Measurements from ENCODE around the gene NUDT21. TPM values are rescaled to one million over a fixed set of nuclear protein-coding genes. Genes with fewer than 3 reads are reported as not detected.

The NUDT21 gene
- total and polyA plus RNA-seq, 2 of the 4 experiments (the other 2 are of a cell fraction) = 52.4 to 166 TPM

GRCh38 chr16:56436258-56436657, 14.9 kb downstream of the NUDT21 start:
- H3K56ac ChIP-seq (ENCODE audit: extremely low read depth, insufficient read depth, low read length) = no peak overlapping the region
- H3K18ac ChIP-seq (ENCODE audit: low read depth, low read length) = no peak overlapping the region
- H3K9ac ChIP-seq (ENCODE audit: low read depth, low read length) = no peak overlapping the region
- no peak overlapping the region for H2AFZ ChIP-seq (replicated peaks; ENCODE audit: low read length, poor library complexity)
- peaks cover 9% of the 10 kb centered on the region; the same call in 1 of the 2 replicates for H4K20me1 ChIP-seq (ENCODE audit: insufficient read depth, low read length)
- no peak overlapping the region for H3K23ac ChIP-seq (ENCODE audit: low read depth, low read length)
- no peak overlapping the region for H3K14ac ChIP-seq (replicated peaks; ENCODE audit: low read depth, low read length)
- H3K4me2 ChIP-seq (ENCODE audit: low read depth, low read length) = no peak overlapping the region
- intact Hi-C loops (cut with micrococcal nuclease) (no loop called here), dilution Hi-C loops (cut with HindIII; ENCODE audit: low sequenced_read_pairs, unreplicated experiment) (no loop called here), in situ Hi-C loops (cut with MboI; ENCODE audit: low sequenced_read_pairs) (no loop called here)
- peaks cover 28% of the 10 kb centered on the region for H3K36me3 ChIP-seq (ENCODE audit: control insufficient read depth, insufficient read depth, low read length)
- H3K9me1 ChIP-seq (ENCODE audit: insufficient read depth, low read length) = peaks cover 10% of the 10 kb centered on the region; the same call in 1 of the 2 replicates
- H3K27ac ChIP-seq (ENCODE audit: insufficient read depth, low read length) = no peak overlapping the region
- H2AK5ac ChIP-seq (ENCODE audit: low read depth, low read length) = no peak overlapping the region
- no peaks in the 10 kb centered on the region for H3K9me3 ChIP-seq (ENCODE audit: control insufficient read depth, insufficient read depth, low read length)
- H2BK120ac ChIP-seq (ENCODE audit: low read depth, low read length) = no peak overlapping the region
- no peak overlapping the region for H2BK15ac ChIP-seq (ENCODE audit: low read depth, low read length)
- BruUV-seq (replicated peaks) = no TSS peak
- no peak overlapping the region for H2AK9ac ChIP-seq (replicated peaks; ENCODE audit: low read depth, low read length, poor library complexity)
- no peak overlapping the region for H4K5ac ChIP-seq (ENCODE audit: low read depth, low read length)
- H4K8ac ChIP-seq (ENCODE audit: low read depth in 2 of 2, low read length in 2 of 2) = no peak overlapping the region
- H3K4me3 ChIP-seq (ENCODE audit: insufficient read depth, low read depth, low read length) = no peak overlapping the region
- H3K4ac ChIP-seq (ENCODE audit: low read depth, low read length) = no peak overlapping the region
- no peak overlapping the region for H4K91ac ChIP-seq (ENCODE audit: insufficient read depth, low read depth, low read length)
- TF ChIP-seq RFX5 (IDR thresholded peaks at IDR 0.05; ENCODE audit: low read depth, low read length) = no peak
- peaks cover 18 to 21% of the 10 kb centered on the region in 2 experiments for H3K79me1 ChIP-seq (ENCODE audit: low read depth in 1 of 2, low read length in 2 of 2)
- ChIA-PET CTCF (interaction anchor here (0.6 kb wide), 1 partner anchor 23 kb away, joined by 3 read pairs; no protein-coding TSS in a partner anchor), POLR2A (ENCODE audit: unreplicated experiment) (no interaction called here)
- no peaks in the 10 kb centered on the region for H3K27me3 ChIP-seq (ENCODE audit: control insufficient read depth, insufficient read depth, low read length)
- no peak for ATAC-seq (ENCODE audit: low read depth)
- DNase-seq = no peak
- H2BK5ac ChIP-seq (ENCODE audit: low read depth, low read length, poor library complexity, severe bottlenecking) = no peak overlapping the region
- no peaks in the 10 kb centered on the region for H3K4me1 ChIP-seq (ENCODE audit: control insufficient read depth, insufficient read depth, low read length)
- no peak overlapping the region for H2BK20ac ChIP-seq (ENCODE audit: low read depth, low read length)

Measured in IMR-90 (cell line).